BLaER1 treated with 17β-estradiol and CSF1 and Interleukin-3, amounts not matched to agents 10 nM and 100 nM (cell line): Measurements from ENCODE around the gene GLS.

Source experiments
- H3K27ac ChIP-seq, 11 experiments: shearing (Covaris generic); formaldehyde crosslinking; 2 replicates each; pipeline ENCODE4 v1.8.1; 2022
- H3K27me3 ChIP-seq, 11 experiments: shearing (Covaris generic); formaldehyde crosslinking; 2 replicates each; pipeline ENCODE4 v1.8.1; 2022
- H3K36me3 ChIP-seq, 11 experiments: shearing (Covaris generic); formaldehyde crosslinking; 2 replicates each; pipeline ENCODE4 v1.8.1; 2022
- H3K4me1 ChIP-seq, 10 experiments: shearing (Covaris generic); formaldehyde crosslinking; 2 replicates each; pipeline ENCODE4 v1.8.1; 2022
- H3K4me2 ChIP-seq, 11 experiments: shearing (Covaris generic); formaldehyde crosslinking; 2 replicates each; pipeline ENCODE4 v1.8.1; 2022
- H3K4me3 ChIP-seq, 10 experiments: shearing (Covaris generic); formaldehyde crosslinking; 2 replicates each; pipeline ENCODE4 v1.8.1; 2022
- H3K9ac ChIP-seq, 11 experiments: shearing (Covaris generic); formaldehyde crosslinking; 2 replicates each; pipeline ENCODE4 v1.8.1; 2022
- H3K9me3 ChIP-seq, 11 experiments: shearing (Covaris generic); formaldehyde crosslinking; replicated peaks in 1 of 11; 2 replicates each; pipeline ENCODE4 v1.8.1; 2022
- H4K20me1 ChIP-seq, 11 experiments: shearing (Covaris generic); formaldehyde crosslinking; 2 replicates each; pipeline ENCODE4 v1.8.1; 2022
- Cebpa-rat ChIP-seq, 11 experiments: shearing (Covaris generic); IDR thresholded peaks; 2 replicates each; pipeline ENCODE4 v1.8.1; 2022

Gene GLS

GRCh38 chr2:190961918-190962487 is 81.4 kb downstream of the GLS start:
- peak overlapping the region in 8 of 11 experiments; percentile 55 to 76 (median 66); a peak in 16 of 22 replicates for H3K27ac ChIP-seq
- H3K9ac ChIP-seq, result peak overlapping the region in 5 of 11 experiments; percentile 8 to 57 (median 22); a peak in 7 of 22 replicates
- peak in 2 of 11 experiments; percentile 11 to 22; a peak in 1 of 22 replicates for TF ChIP-seq Cebpa-rat (IDR thresholded peaks at IDR 0.05)
- H3K4me1 ChIP-seq, result peaks cover 12 to 61% (median 50%) of the 10 kb centered on the region in 10 experiments
- H3K27me3 ChIP-seq, result no peaks in the 10 kb centered on the region
- no peaks in the 10 kb centered on the region for H3K9me3 ChIP-seq
- H3K36me3 ChIP-seq, result peaks cover 26 to 73% (median 48%) of the 10 kb centered on the region in 11 experiments; a peak in 21 of 22 replicates
- no peaks in the 10 kb centered on the region; a peak in 1 of 22 replicates for H4K20me1 ChIP-seq
- H3K4me3 ChIP-seq, result no peak overlapping the region; a peak in 1 of 20 replicates
- peak overlapping the region; percentile 14 to 86 (median 61); a peak in 21 of 22 replicates for H3K4me2 ChIP-seq

DNA sequence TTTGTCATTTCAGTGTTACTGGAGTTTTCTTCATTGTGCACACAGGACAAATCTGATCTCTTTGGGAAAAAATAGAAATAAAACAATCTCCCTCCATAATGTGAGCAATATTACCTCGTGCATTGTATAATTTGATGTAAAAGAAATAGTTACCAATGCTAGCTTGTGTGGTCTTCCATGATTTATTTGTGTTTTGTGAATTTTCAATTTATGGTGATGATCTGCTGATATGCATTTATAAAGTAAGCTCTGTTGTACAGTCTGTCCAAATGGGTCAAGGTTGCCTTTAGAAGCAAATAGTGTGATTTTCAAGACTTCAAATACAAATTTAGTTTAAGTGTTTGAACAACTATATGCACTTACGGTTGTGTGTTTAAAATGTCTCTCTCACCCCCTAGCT is 82.5 kb downstream of the GLS start:
- Histone ChIP-seq H3K9me3 (no peaks in the 10 kb centered on the region), H3K4me3 (no peak overlapping the region), H3K9ac (no peak overlapping the region), H3K27me3 (no peaks in the 10 kb centered on the region), H4K20me1 (no peaks in the 10 kb centered on the region; a peak in 1 of 22 replicates), H3K27ac (peak overlapping the region in 4 of 11 experiments; percentile 1 to 76 (median 40); a peak in 6 of 22 replicates), H3K36me3 (peaks cover 26 to 82% (median 49%) of the 10 kb centered on the region in 11 experiments; a peak in 21 of 22 replicates), H3K4me1 (peaks cover 12 to 72% (median 61%) of the 10 kb centered on the region in 10 experiments), H3K4me2 (peak overlapping the region in 8 of 11 experiments; percentile 39 to 86 (median 62); a peak in 12 of 22 replicates)
- TF ChIP-seq Cebpa-rat (IDR thresholded peaks at IDR 0.05), result no peak

- Histone ChIP-seq H4K20me1 (no peaks in the 10 kb centered on the region; a peak in 1 of 22 replicates), H3K27me3 (no peaks in the 10 kb centered on the region), H3K4me2 (peak overlapping the region in 8 of 11 experiments; percentile 5 to 63 (median 44); a peak in 15 of 22 replicates), H3K9me3 (no peaks in the 10 kb centered on the region), H3K9ac (peak overlapping the region in 1 of 11 experiments; percentile 6; a peak in 1 of 22 replicates), H3K4me1 (peaks cover 23 to 84% (median 73%) of the 10 kb centered on the region in 10 experiments), H3K4me3 (no peak overlapping the region), H3K36me3 (peaks cover 29 to 93% (median 58%) of the 10 kb centered on the region in 11 experiments; a peak in 21 of 22 replicates), H3K27ac (peak overlapping the region in 6 of 11 experiments; percentile 7 to 73 (median 30); a peak in 10 of 22 replicates)
- no peak for TF ChIP-seq Cebpa-rat (IDR thresholded peaks at IDR 0.05)
These were observed 83.7 kb downstream of the GLS start for GRCh38 chr2:190964170-190964795.

DNA sequence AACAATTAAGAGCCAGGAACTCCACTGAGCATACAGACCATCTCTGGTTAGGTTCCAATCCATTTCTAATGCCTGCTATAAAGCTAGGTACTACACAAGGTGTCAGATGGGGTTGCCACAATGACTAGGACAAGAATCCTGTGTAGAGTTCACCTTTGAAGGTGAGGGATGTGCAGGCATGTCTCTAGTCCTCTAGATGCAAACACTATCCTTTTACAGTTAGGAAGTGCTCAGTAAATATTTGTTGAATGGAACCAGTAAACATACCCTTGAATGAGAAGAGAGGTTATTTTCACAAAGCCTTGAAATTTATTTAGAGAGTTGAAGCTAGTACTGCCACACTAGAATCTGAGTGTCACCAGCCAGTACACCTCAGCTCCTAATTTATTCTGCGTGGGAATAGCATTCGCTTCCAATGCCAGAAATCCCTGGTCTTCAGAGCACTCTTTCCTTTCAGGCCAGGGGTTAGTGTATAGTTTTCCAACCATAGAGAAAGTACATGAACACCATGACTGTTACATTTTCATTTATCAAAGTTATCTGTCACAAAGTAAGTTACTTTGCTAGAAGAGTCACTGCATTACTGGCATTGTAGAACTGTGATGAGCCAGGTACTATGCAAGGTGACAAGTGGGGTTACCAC is 85.1 kb downstream of the GLS start:
- Histone ChIP-seq H4K20me1 (peaks cover 0 to 3% (median 0%) of the 10 kb centered on the region in 11 experiments; a peak in 1 of 22 replicates), H3K27me3 (no peaks in the 10 kb centered on the region), H3K27ac (peak overlapping the region in 7 of 11 experiments; percentile 6 to 31 (median 20); a peak in 8 of 22 replicates), H3K9me3 (0 out of 22 replicates have a peak, but pooled peaks cover 0 to 4% (median 0%) of the 10 kb centered on the region in 11 experiments), H3K4me1 (peaks cover 37 to 98% (median 87%) of the 10 kb centered on the region in 10 experiments), H3K36me3 (peaks cover 33 to 95% (median 66%) of the 10 kb centered on the region in 11 experiments; a peak in 21 of 22 replicates), H3K4me3 (no peak overlapping the region), H3K9ac (no peak overlapping the region), H3K4me2 (peak overlapping the region in 4 of 11 experiments; percentile 24 to 39 (median 30); a peak in 4 of 22 replicates)
- no peak for TF ChIP-seq Cebpa-rat (IDR thresholded peaks at IDR 0.05)

- Histone ChIP-seq H3K9me3 (peaks cover 10 to 23% (median 18%) of the 10 kb centered on the region in 11 experiments; a peak in 20 of 22 replicates), H3K4me2 (peak overlapping the region in 8 of 11 experiments; percentile 55 to 81 (median 72); a peak in 17 of 22 replicates), H3K27ac (peak overlapping the region in 8 of 11 experiments; percentile 92 to 98 (median 94); a peak in 16 of 22 replicates), H3K4me1 (peaks cover 36 to 93% (median 82%) of the 10 kb centered on the region in 10 experiments), H3K9ac (peak overlapping the region in 4 of 11 experiments; percentile 3 to 78 (median 44); a peak in 6 of 22 replicates), H4K20me1 (peaks cover 0 to 3% (median 0%) of the 10 kb centered on the region in 11 experiments; a peak in 1 of 22 replicates), H3K27me3 (no peaks in the 10 kb centered on the region), H3K4me3 (no peak overlapping the region), H3K36me3 (peaks cover 47 to 91% (median 70%) of the 10 kb centered on the region in 11 experiments)
- no peak for TF ChIP-seq Cebpa-rat (IDR thresholded peaks at IDR 0.05)
These were observed 87.9 kb downstream of the GLS start for GRCh38 chr2:190968522-190968921.

DNA sequence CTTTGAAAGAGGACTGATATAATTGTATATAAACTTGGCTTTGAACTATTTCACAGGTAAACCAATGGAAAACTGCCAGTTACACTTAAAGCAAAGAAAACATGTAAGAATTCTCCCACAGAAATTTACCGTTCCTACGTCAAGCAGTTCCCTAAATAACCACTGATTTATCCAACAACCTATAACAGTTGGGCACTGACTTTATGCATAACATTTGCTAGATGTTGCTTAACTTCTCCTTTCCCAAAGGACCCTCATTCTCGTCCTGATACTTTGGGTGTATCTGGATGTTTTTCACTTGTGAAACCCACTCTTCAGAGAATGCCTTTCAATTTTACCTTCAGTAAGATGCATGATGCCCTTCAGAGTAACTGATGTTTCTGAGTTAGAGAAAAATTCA is 89.5 kb downstream of the GLS start:
- Histone ChIP-seq H4K20me1 (peaks cover 0 to 3% (median 0%) of the 10 kb centered on the region in 11 experiments; a peak in 1 of 22 replicates), H3K27me3 (no peaks in the 10 kb centered on the region), H3K9me3 (peaks cover 10 to 36% (median 23%) of the 10 kb centered on the region in 11 experiments; a peak in 21 of 22 replicates), H3K4me2 (peak overlapping the region; percentile 55 to 81 (median 71)), H3K36me3 (peaks cover 52 to 91% (median 70%) of the 10 kb centered on the region in 11 experiments), H3K4me1 (peaks cover 36 to 79% (median 71%) of the 10 kb centered on the region in 10 experiments), H3K4me3 (peak overlapping the region in 3 of 10 experiments; percentile 1 to 42 (median 16); a peak in 3 of 20 replicates), H3K27ac (peak overlapping the region; percentile 7 to 98 (median 94); a peak in 20 of 22 replicates), H3K9ac (peak overlapping the region in 9 of 11 experiments; percentile 58 to 82 (median 77); a peak in 18 of 22 replicates)
- TF ChIP-seq Cebpa-rat (IDR thresholded peaks at IDR 0.05), result peak in 1 of 11 experiments; percentile 67; a peak in 2 of 22 replicates

DNA sequence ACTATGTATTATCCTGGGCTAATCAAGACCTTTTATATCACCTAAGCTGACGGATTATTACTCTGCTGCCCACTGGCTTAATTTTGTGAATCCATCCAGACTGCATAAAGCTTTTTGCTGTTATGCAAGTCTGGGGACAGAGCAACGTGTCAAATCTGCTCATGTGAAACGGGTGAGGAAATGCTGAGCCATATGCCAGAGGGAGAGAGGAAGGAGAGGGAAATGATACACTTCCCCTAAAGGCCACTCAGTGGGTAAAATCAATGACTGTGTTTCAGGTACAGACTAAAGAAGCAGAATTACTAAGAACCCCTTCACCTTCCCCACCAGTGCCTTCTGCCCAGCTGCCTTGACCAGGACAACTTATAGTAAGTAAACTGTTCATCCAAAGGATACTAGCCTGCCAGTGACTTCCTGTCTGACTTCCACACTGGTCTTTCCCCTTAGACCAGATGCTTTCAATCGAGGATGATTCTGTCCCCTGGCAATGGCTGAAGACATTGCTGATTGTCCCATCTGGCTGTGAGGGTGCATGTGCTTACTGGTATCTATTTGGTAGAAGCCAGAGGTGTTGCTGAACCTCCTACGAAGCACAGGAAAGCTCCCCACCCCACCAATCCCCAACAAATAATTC is 90.4 kb downstream of the GLS start:
- H3K9ac ChIP-seq, result peak overlapping the region in 9 of 11 experiments; percentile 58 to 82 (median 77); a peak in 18 of 22 replicates
- peak in 9 of 11 experiments; percentile 69 to 96 (median 92); a peak in 17 of 22 replicates for TF ChIP-seq Cebpa-rat (IDR thresholded peaks at IDR 0.05)
- H3K27me3 ChIP-seq, result no peaks in the 10 kb centered on the region
- H3K27ac ChIP-seq, result peak overlapping the region; percentile 7 to 98 (median 94); a peak in 20 of 22 replicates
- peaks cover 0 to 3% (median 0%) of the 10 kb centered on the region in 11 experiments; a peak in 1 of 22 replicates for H4K20me1 ChIP-seq
- peak overlapping the region; percentile 55 to 81 (median 71) for H3K4me2 ChIP-seq
- peaks cover 36 to 75% (median 65%) of the 10 kb centered on the region in 10 experiments for H3K4me1 ChIP-seq
- peaks cover 54 to 91% (median 70%) of the 10 kb centered on the region in 11 experiments for H3K36me3 ChIP-seq
- peaks cover 10 to 36% (median 23%) of the 10 kb centered on the region in 11 experiments; a peak in 21 of 22 replicates for H3K9me3 ChIP-seq
- H3K4me3 ChIP-seq, result peak overlapping the region in 4 of 10 experiments; percentile 1 to 42 (median 10); a peak in 5 of 20 replicates
